Karpas-422 (cell line): ENCODE measurements around the gene MYH11. TPM values are rescaled to one million over a fixed set of nuclear protein-coding genes. Genes with fewer than 3 reads are reported as not detected.
"Not testable (repeated sequence)": the region's sequence is repeated elsewhere in the genome, so short reads cannot be mapped to it uniquely, and the experiment has no call there.

Source experiments
- DNase-seq: peaks from one replicate; pipeline ENCODE4 v3.0.0-alpha.2; 2015
- H2AFZ ChIP-seq: fragments of 200-600 bp; sonication (generic); 2 replicates; pipeline ENCODE4 v1.6.1; 2014; ENCODE audit warnings: antibody characterized with exemption, low read length, mixed read lengths
- H3K27ac ChIP-seq: fragments of 200-600 bp; sonication (generic); 2 replicates; pipeline ENCODE4 v1.5.1; 2014; ENCODE audit warnings: mild to moderate bottlenecking, low read length, moderate library complexity
- H3K27me3 ChIP-seq: fragments of 200-600 bp; sonication (generic); 2 replicates; pipeline ENCODE4 v1.6.1; 2014; ENCODE audit warnings: low read length, mixed read lengths
- H3K36me3 ChIP-seq: fragments of 200-600 bp; sonication (generic); 2 replicates; pipeline ENCODE4 v1.6.1; 2014; ENCODE audit warnings: low read length, mixed read lengths; ENCODE audit not compliant: insufficient read depth
- H3K4me1 ChIP-seq: fragments of 200-600 bp; sonication (generic); 2 replicates; pipeline ENCODE4 v1.6.1; 2014; ENCODE audit warnings: mild to moderate bottlenecking, low read length, mixed read lengths
- H3K4me2 ChIP-seq: fragments of 200-600 bp; sonication (generic); 2 replicates; pipeline ENCODE4 v1.6.1; 2014; ENCODE audit warnings: low read length, low read depth, mild to moderate bottlenecking; ENCODE audit not compliant: poor library complexity, severe bottlenecking
- H3K4me3 ChIP-seq: fragments of 200-600 bp; sonication (generic); 2 replicates; pipeline ENCODE4 v1.5.1; 2014; ENCODE audit warnings: mild to moderate bottlenecking, antibody characterized with exemption, low read length, mixed read lengths
- H3K79me2 ChIP-seq: fragments of 200-600 bp; sonication (generic); 2 replicates; pipeline ENCODE4 v1.6.1; 2014; ENCODE audit warnings: mild to moderate bottlenecking, low read length, mixed read lengths
- H3K9ac ChIP-seq: fragments of 200-600 bp; sonication (generic); 2 replicates; pipeline ENCODE4 v1.6.0; 2014; ENCODE audit warnings: low read length
- H3K9me2 ChIP-seq: fragments of 200-600 bp; sonication (generic), shearing (Covaris generic); replicated peaks from 2 replicates; pipeline ENCODE4 v1.6.0; 2014; ENCODE audit warnings: mild to moderate bottlenecking, low read length, moderate library complexity; ENCODE audit not compliant: insufficient read depth
- H3K9me3 ChIP-seq: fragments of 300-700, 200-600 bp; sonication (generic); 2 replicates; pipeline ENCODE4 v1.6.1; 2014; ENCODE audit warnings: low read length, mixed read lengths
- H4K20me1 ChIP-seq: fragments of 200-600 bp; sonication (generic); 2 replicates; pipeline ENCODE4 v1.6.1; 2014; ENCODE audit warnings: mild to moderate bottlenecking, antibody characterized with exemption, low read length, low read depth; ENCODE audit not compliant: insufficient read depth
- total RNA-seq: library from RNA; depleted of rRNA; stranded (reverse); fragments of >200 nt; shearing (Covaris generic); gene quantifications from 2 replicates; pipeline ENCODE4 v1.2.3, GENCODE V29; 2014; ENCODE audit warnings: low replicate concordance

MYH11 gene
- total RNA-seq, 1 experiment from 2014 or later: not detected

DNA sequence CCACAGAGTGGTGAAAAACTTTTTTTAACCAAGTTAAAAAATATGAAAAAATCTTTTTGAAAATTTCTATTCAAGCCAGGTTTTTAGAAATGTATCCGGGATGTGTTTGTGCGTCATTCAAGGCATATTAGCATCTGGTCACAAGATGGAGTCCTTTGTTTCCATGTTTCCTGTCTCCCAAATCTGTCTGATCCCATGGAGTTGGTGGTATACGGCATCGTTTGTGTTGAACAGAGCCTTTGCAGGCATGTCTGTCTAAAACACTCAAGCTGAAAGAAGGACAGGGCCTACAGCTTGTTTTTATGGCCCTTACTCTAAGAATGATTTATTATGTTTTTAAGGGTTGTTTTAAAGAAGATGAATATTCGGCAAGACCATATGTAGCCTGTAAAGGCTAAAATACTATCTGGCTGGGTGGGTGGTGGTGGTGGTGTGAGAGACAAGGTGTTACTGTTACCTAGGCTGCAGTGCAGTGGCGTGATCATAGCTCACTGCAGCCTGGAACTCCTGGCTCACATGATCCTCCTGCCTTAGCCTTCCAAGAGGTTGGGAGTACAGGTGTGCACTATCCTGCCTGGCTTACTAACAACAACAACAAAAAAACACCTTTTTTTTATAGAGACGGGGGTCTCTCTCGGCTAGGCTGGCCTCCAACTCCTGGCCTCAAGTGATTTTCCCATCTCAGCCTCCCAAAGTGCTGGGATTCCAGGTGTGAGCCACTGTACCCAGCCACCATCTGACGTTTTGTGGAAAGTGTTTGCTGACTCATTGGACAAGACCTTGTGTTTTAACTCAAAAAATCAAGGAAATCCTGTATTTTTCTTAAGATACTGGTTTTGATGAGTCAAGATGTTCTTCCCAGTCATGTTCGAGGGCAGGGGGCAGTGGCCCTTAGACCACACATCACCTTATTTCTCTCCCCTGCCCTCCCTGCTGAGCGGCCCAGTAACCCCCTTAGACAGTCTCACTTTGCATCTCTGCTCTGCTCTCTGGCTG is 154.6 kb downstream of the MYH11 start:
- Histone ChIP-seq H3K4me1 (no peaks in the 10 kb centered on the region), H3K4me2 (no peak overlapping the region), H3K9me2 (no peaks in the 10 kb centered on the region), H3K79me2 (no peaks in the 10 kb centered on the region), H3K27me3 (no peaks in the 10 kb centered on the region), H3K27ac (no peak overlapping the region), H4K20me1 (no peaks in the 10 kb centered on the region), H3K9me3 (no peaks in the 10 kb centered on the region), H2AFZ (no peak overlapping the region), H3K4me3 (no peak overlapping the region), H3K9ac (no peak overlapping the region), H3K36me3 (peaks cover 14% of the 10 kb centered on the region; the same call in 1 of the 2 replicates)
- DNase-seq: no peak

DNA sequence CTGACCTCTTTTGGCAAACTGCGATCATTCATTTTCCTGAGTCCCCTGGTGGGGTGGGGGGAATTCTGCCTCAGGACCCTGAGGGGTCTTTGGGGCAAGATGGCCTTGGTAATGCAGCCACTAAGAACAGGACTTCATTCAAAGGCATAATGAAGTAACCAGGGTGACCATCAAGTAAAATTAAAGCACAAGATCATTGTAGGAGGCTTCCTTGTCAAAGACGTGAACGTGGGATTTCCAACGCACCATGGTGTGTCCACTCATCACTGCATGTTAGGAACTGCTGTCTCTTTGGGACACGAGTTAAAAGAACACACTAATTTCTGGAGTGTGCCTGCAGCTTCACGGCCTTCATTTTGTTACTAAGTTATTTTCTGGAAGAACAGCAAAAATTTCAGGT is 155.5 kb downstream of the MYH11 start:
- no peaks in the 10 kb centered on the region for H3K9me2 ChIP-seq
- H3K36me3 ChIP-seq: peaks cover 22% of the 10 kb centered on the region; the same call in 1 of the 2 replicates
- no peak overlapping the region for H3K27ac ChIP-seq

DNA sequence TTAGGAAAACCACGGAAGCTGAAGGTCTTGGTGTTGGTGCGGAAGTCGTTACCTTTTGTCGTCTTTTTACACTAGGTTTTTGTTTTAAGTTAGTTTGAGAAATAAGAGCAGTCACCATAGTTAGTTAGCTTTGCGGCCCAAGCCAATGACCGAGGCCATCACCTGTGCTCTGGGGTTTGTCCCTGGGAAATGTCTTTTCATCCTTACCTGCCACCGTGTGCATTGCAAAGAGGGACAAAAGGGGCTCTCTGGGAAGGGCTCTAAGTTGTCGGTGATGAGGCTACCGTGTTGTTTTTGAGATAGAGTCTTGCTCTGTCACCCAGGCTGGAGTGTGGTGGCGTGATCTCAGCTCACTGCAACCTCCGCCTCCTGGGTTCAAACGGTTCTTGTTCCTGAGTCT is 157.0 kb downstream of the MYH11 start:
- no peaks in the 10 kb centered on the region for H3K27me3 ChIP-seq
- H3K4me3 ChIP-seq: no peak overlapping the region
- no peaks in the 10 kb centered on the region for H3K9me2 ChIP-seq
- H3K9me3 ChIP-seq: no peaks in the 10 kb centered on the region
- no peak overlapping the region for H3K27ac ChIP-seq
- H3K9ac ChIP-seq: no peak overlapping the region
- no peaks in the 10 kb centered on the region for H4K20me1 ChIP-seq
- DNase-seq: no peak
- H3K36me3 ChIP-seq: peaks cover 28% of the 10 kb centered on the region; the same call in 1 of the 2 replicates
- H2AFZ ChIP-seq: no peak overlapping the region
- H3K4me2 ChIP-seq: no peak overlapping the region
- H3K4me1 ChIP-seq: no peaks in the 10 kb centered on the region
- no peaks in the 10 kb centered on the region for H3K79me2 ChIP-seq

More for the DNA sequence above, 155.5 kb downstream of the MYH11 start:
- H3K9me3 ChIP-seq: no peaks in the 10 kb centered on the region
- no peak overlapping the region for H2AFZ ChIP-seq
- H3K9ac ChIP-seq: no peak overlapping the region
- H4K20me1 ChIP-seq: no peaks in the 10 kb centered on the region
- H3K79me2 ChIP-seq: no peaks in the 10 kb centered on the region
- DNase-seq: no peak
- H3K27me3 ChIP-seq: no peaks in the 10 kb centered on the region
- H3K4me3 ChIP-seq: no peak overlapping the region
- no peaks in the 10 kb centered on the region for H3K4me1 ChIP-seq
- no peak overlapping the region for H3K4me2 ChIP-seq

DNA sequence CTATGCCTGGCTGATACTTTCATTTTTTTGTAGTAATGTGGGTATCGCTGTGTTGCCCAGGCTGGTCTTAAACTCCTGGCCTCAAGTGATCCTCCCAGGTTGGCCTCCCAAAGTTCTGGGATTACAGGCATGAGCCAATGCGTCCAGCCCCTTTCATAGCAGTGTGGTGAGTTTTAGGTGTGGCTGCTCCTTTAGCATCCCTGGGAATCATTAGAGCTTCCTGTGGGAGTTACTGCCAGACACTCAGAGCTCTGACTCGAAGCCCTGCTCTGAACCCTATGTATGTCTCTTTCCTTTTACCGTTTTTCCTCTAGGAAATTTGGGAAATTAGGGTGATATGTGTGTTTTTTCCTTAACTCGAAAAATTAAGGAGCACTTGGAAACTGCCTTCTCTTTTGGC is 162.3 kb downstream of the MYH11 start:
- H3K36me3 ChIP-seq: peaks cover 24% of the 10 kb centered on the region; the same call in 1 of the 2 replicates
- DNase-seq: no peak
- no peaks in the 10 kb centered on the region for H3K27me3 ChIP-seq
- H3K4me3 ChIP-seq: no peak overlapping the region
- H3K27ac ChIP-seq: no peak overlapping the region
- H3K4me1 ChIP-seq: no peaks in the 10 kb centered on the region
- no peaks in the 10 kb centered on the region for H3K9me2 ChIP-seq
- H3K9ac ChIP-seq: no peak overlapping the region
- no peaks in the 10 kb centered on the region for H3K79me2 ChIP-seq
- H2AFZ ChIP-seq: no peak overlapping the region
- no peaks in the 10 kb centered on the region for H3K9me3 ChIP-seq
- no peaks in the 10 kb centered on the region for H4K20me1 ChIP-seq
- H3K4me2 ChIP-seq: no peak overlapping the region

DNA sequence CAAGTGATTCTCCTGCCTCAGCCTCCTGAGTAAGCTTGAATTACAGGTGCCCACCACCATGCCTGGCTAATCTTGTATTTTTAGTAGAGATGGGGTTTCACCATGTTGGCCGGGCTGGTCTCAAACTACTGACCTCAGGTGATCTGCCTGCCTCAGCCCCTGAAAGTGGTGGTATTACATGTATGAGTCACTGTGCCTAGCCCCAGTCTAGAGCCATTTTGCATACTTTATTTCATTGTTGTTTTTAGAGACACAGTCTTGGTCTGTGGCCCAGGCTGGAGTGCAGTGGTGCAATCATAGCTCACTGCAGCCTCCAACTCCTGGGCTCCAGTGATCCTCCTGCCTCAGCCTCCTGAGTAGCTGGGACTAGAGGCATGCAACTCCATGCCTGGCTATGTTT is 164.3 kb downstream of the MYH11 start:
- H3K9me2 ChIP-seq, H2AFZ ChIP-seq, DNase-seq, H3K9ac ChIP-seq, H4K20me1 ChIP-seq, H3K9me3 ChIP-seq, H3K79me2 ChIP-seq, H3K4me1 ChIP-seq, H3K27ac ChIP-seq, H3K4me3 ChIP-seq, H3K27me3 ChIP-seq, H3K4me2 ChIP-seq: not testable (repeated sequence)
- peaks cover 34% of the 10 kb centered on the region; the same call in 1 of the 2 replicates for H3K36me3 ChIP-seq

DNA sequence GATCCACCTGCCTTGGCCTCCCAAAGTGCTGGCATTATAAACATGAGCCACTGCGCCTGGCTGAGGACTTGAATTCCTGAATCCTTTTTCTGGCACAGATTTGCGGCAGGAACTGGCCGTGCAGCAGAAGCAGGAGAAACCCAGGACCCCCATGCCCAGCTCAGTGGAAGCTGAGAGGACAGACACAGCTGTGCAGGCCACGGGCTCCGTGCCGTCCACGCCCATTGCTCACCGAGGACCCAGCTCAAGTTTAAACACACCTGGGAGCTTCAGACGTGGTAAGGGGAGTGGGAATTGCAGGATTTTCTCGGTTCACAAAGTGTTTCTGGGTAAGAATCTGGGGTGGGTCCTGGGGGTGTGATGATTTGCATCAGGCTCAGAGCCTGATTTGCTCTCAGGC is 165.8 kb downstream of the MYH11 start:
- H3K27ac ChIP-seq: no peak overlapping the region

DNA sequence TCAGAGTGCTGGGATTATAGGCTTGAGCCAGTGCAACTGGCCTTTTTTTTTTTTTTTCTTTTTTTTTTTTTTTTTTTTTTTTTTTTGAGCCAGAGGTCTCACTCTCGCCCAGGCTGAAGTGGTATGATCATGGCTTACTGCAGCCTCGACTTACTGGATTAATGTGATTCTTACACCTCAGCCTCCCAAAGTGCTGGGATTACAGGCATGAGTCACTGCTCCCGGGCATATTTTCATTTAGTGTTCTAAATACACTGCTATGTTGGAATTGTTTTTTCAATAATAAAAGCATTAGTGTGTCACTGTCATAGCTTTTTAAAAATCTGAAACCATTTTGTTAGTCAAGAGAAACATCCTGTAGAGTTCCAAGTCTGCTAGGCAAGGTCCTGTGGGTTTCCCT is 166.5 kb downstream of the MYH11 start:
- Histone ChIP-seq H3K79me2 (no peaks in the 10 kb centered on the region), H3K9me2 (no peaks in the 10 kb centered on the region), H3K4me1 (no peaks in the 10 kb centered on the region), H3K4me2 (no peak overlapping the region), H3K27me3 (no peaks in the 10 kb centered on the region), H4K20me1 (no peaks in the 10 kb centered on the region; the same call in 1 of the 2 replicates), H3K4me3 (no peak overlapping the region), H2AFZ (no peak overlapping the region), H3K9me3 (no peaks in the 10 kb centered on the region), H3K27ac (no peak overlapping the region), H3K9ac (no peak overlapping the region), H3K36me3 (peaks cover 23% of the 10 kb centered on the region; the same call in 1 of the 2 replicates)
- no peak for DNase-seq

More for the DNA sequence above, 165.8 kb downstream of the MYH11 start:
- H3K4me2 ChIP-seq: no peak overlapping the region
- no peaks in the 10 kb centered on the region for H3K79me2 ChIP-seq
- no peak overlapping the region for H3K9ac ChIP-seq
- no peaks in the 10 kb centered on the region for H3K9me2 ChIP-seq
- no peaks in the 10 kb centered on the region for H3K9me3 ChIP-seq
- no peaks in the 10 kb centered on the region for H4K20me1 ChIP-seq
- no peak overlapping the region for H3K4me3 ChIP-seq
- H3K27me3 ChIP-seq: no peaks in the 10 kb centered on the region
- H2AFZ ChIP-seq: no peak overlapping the region
- no peaks in the 10 kb centered on the region for H3K4me1 ChIP-seq
- peaks cover 28% of the 10 kb centered on the region; the same call in 1 of the 2 replicates for H3K36me3 ChIP-seq
- no peak for DNase-seq

DNA sequence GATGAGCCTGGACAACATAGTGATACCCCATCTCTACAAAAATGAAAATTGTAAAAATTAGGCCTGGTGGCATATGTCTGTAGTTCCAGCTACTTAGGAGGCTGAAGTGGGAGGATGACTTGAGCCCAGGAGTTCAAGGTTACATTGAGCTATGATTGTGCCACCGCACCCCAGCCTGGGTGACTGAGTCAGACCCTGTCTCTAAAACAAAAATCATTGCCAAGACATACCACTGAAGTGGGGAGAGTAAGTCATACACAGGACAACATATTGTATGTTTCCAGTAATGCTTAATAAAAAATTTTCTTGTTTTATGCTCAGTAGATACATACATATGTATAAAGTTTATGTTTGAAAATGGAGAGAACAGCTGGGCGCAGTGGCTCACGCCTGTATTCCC is 167.5 kb downstream of the MYH11 start:
- Histone ChIP-seq H4K20me1 (no peaks in the 10 kb centered on the region; the same call in 1 of the 2 replicates), H3K27me3 (no peaks in the 10 kb centered on the region), H3K9me3 (no peaks in the 10 kb centered on the region), H3K27ac (no peak overlapping the region), H3K79me2 (no peaks in the 10 kb centered on the region), H3K4me3 (no peak overlapping the region), H3K9me2 (no peaks in the 10 kb centered on the region), H3K9ac (no peak overlapping the region), H2AFZ (no peak overlapping the region), H3K4me1 (no peaks in the 10 kb centered on the region), H3K4me2 (no peak overlapping the region), H3K36me3 (peaks cover 23% of the 10 kb centered on the region; the same call in 1 of the 2 replicates)
- no peak for DNase-seq
